NCI-H226 (cell line): ENCODE results near the gene SRRM2.
A peak's percentile ranks its signal among the peaks of the same experiment; 100 is the strongest.
"Not testable (repeated sequence)": the region's sequence is repeated elsewhere in the genome, so short reads cannot be mapped to it uniquely, and the experiment has no call there.

Experiments used
- DNase-seq: peaks from one replicate; pipeline ENCODE4 v3.0.0-alpha.2; 2015

SRRM2 gene

DNA sequence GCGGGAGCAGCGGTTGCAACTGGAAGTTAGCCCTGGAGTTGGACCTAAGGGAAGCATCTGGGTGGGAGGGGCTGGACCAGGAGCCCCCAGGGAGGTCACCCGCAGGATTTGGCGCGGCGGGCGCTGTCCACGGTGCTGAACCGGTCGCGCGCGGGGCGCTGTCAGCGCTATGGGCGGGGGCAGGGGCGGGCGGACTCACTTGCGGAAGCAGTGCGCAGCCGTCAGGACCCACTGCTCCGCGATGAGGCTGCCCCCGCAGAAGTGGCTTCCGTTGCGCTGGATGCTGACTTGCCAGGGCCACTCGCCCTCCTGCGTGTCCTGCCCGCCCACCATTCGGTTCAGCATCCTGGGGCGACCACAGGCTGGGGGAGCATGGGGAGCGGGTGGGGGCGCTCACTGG lies 36.9 kb upstream of the SRRM2 start:
- DNase-seq, result no peak

DNA sequence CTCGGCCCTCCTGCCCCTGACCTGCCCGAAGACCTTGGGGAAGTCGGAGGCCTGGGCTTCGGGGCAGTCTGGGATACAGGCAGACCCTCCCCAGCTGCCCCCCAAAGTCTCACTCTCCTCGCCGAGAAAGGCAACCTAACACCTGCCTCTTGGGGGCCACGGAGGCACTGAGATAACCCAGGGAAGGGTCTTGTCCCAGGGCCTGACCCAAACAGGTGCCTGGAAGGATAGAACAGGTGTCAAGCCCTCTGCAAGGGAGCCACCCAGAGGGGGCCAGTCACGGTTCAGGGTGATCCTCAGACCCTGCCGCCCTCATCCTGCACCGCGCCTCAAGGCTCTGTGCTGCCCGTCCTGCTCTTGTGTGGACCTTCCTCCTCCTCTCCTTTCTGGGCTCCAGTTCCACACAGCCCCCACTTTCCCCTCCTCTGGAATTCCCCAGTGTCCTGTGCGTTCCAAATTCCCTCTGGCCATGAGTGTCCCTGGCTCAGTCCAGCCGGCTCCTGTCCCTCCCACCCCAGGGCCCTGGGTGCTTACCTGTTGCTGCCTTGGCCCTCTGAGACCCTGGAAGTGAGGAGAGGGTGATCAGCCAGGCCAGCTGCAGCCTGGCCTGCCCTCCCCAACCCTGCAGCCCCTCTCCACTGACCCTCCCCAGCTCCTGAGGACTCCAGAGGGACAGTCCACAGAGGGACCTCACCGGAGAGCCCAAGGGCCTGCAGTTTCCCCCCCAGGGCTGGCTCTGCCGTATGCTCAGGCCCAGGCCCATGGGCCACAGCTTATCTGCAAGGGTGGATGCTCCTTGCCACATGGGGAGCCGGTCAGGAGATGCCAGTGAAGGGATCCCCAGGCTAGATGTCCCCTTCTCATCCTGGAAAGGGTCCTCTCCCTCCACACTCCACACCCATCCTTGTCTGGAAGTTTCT lies 36.2 kb upstream of the SRRM2 start:
- DNase-seq, result no peak

GRCh38 chr16:2716948-2717347 lies 35.5 kb upstream of the SRRM2 start:
- no peak for DNase-seq

- no peak for DNase-seq
Observed at GRCh38 chr16:2717383-2718263, 34.8 kb upstream of the SRRM2 start.

- DNase-seq, result no peak
Observed at GRCh38 chr16:2719328-2720063, 32.9 kb upstream of the SRRM2 start.

GRCh38 chr16:2720064-2720457 lies 32.4 kb upstream of the SRRM2 start, which contains the start of gene PRSS27:
Gene PRSS27 (minus strand): TSS chr16:2720224. CDS start chr16:2720160, 64 bp downstream.
- DNase-seq, result no peak

GRCh38 chr16:2720719-2721633 lies 31.5 kb upstream of the SRRM2 start:
- peak; percentile 77 for DNase-seq

- DNase-seq, result not testable (repeated sequence)
Observed at GRCh38 chr16:2721634-2722173, 30.7 kb upstream of the SRRM2 start.

DNA sequence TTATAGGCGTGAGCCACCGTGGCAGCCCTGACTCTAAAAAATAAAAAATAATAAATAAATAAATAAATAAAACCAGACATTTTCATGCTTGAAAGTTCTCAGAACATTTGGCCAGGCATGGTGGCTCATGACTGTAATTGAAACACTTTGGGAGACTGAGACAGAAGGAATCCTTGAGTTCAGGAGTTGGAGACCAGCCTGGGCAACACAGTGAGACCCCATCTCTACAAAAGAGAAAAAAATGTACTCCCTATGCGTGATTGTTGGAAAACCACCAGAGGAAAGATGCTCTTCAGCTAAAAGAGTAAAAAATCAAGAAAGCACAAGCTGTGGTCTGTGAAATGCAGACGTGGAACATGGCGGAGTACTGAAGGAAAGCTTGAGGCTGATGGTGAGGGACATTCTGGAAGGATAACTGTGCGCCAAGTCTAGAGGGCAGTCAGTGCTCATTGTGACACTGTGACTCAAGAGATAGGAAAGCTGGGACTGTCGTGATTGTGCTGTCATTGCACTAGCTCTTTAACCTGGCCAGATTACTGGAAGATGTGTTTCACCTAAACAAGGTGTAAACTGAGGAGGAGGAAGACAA lies 28.3 kb upstream of the SRRM2 start:
- no peak for DNase-seq

DNA sequence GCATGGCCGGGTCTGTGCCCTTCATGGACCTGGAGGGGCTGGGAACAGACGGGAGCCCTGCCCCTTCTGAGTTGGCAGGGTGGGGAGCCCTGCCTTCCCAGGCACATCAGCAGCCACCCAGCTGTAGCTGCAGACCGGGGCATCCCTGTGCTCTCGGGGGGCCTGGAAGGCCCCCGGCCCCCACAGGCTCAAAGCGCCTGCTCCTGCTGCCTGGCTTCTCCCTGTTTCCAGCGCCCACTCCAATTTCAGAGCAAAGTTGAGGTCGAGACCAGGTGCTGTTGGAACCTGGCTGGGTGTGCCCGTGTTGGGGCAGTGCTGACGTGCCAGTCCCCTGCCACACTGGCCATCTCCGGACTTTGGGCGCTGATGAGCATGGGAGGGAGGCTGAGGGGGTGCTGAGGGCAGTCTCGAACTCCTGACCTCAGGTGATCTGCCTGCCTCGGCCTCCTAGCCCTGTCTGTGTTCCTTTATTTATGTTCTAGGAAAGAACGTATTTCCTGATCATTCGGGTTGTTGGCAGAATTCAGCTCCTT lies 27.6 kb upstream of the SRRM2 start:
- no peak for DNase-seq

GRCh38 chr16:2726923-2727322 lies 25.5 kb upstream of the SRRM2 start:
- no peak for DNase-seq

DNA sequence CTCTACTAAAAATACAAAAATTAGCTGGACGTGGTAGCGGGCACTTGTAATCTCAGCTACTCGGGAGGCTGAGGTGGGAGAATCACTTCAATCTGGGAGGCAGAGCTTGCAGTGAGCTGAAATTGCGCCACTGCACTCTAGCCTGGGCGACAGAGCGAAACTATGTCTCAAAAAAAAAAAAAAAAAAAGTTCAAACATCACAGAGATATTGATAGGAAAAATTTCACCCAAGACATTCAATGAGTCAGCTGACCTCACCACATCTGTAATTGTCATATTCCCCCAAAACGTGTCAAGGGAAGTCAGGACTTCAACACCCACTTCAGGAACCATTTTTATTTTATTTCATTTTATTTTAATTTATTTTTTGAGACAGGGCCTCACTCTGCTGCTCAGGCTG lies 24.4 kb upstream of the SRRM2 start:
- DNase-seq, result no peak

GRCh38 chr16:2734844-2735515 lies 17.5 kb upstream of the SRRM2 start:
- DNase-seq, result no peak

- no peak for DNase-seq
Observed at GRCh38 chr16:2736476-2737237, 15.8 kb upstream of the SRRM2 start.

DNA sequence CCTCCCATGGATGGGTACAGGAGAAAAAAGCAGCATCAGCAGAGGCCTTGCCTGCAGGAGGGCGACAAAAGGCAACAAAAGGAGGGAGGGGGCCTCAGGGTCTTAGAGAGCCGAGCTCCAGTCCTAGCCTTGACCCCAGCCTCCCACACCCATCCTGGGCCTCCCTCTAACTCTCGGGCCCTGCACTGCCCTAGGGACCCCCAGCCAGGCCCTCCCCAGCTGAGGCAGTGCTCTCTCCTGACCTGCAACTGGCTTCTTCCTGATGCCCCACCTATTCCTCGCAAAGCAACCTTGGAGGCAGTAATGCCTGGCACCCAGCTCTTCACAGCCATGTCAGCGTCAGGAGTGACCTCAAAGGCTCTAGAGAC lies 15.2 kb upstream of the SRRM2 start:
- no peak for DNase-seq

- DNase-seq, result no peak
Observed at GRCh38 chr16:2737895-2738418, 14.5 kb upstream of the SRRM2 start.

GRCh38 chr16:2738615-2739014 lies 13.8 kb upstream of the SRRM2 start:
- no peak for DNase-seq

DNA sequence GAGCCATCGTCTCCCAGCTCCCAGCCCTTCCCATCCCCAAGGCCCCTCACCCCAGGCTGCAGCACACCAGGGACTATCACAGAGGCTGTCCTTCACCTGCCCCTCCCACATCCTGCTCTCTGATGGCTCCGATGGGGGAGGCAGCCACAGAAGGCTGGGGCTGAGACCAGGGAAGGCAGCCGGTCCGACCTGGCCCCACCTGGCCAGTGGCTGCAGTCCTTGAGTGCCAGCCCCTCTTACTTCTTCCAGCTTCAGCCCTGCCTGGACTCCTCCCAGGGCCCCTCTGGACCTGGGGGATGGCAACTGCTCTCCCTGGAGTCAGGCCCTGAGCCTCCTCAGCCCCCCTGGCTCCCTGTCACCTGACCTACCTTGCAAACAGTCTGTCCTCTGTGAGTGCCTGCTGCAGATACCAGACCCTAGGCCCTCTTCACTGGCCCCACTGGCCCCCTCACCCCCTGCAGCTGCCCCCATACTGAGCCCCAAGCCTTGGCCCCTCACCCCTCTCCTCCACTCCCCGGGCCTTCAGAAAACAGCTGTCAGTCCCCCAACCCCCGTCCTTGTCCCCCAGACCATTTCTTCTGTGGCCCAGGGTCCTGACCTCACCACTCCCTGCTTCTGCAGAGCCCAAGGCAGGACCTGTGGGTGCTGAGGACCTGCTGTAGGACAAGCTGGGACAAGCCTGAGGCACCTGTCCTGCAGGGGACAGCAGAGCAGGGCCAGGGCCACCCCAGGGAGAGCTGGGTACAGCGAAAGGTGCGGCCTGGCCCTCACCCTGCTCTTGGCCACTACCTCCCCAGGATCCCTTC lies 12.6 kb upstream of the SRRM2 start:
- DNase-seq, result no peak
